Activated T-helper 2 cell treated with anti-CD3 and anti-CD28 coated beads, Interferon-gamma antibody, Interleukin-2, Interleukin-4, amounts not matched to agents 10 μg/mL and 5 μg/mL and 100 μg/mL, durations not matched to agents 14 hours and 24 hours and 36 hours (primary cell): ENCODE results near the gene GRID1. TPM values are rescaled to one million over a fixed set of nuclear protein-coding genes. Genes with fewer than 3 reads are reported as not detected.
"Not testable (repeated sequence)": the region's sequence is repeated elsewhere in the genome, so short reads cannot be mapped to it uniquely, and the experiment has no call there.

Source experiments
- DNase-seq: peaks from one replicate; pipeline ENCODE4 v3.0.0; 2021; ENCODE audit warnings: low spot score
- H3K27ac Mint-ChIP-seq: one replicate; pipeline ENCODE4 v1.8.0; 2021; ENCODE audit warnings: mixed read lengths
- H3K27me3 Mint-ChIP-seq: one replicate; pipeline ENCODE4 v1.8.0; 2021; ENCODE audit warnings: low read depth, mixed read lengths
- H3K36me3 Mint-ChIP-seq: one replicate; pipeline ENCODE4 v1.8.0; 2021; ENCODE audit warnings: low read depth, mixed read lengths
- H3K4me1 Mint-ChIP-seq: one replicate; pipeline ENCODE4 v1.8.0; 2021; ENCODE audit warnings: low read depth, mixed read lengths
- H3K4me3 Mint-ChIP-seq: one replicate; pipeline ENCODE4 v1.8.0; 2021; ENCODE audit warnings: low read depth, mild to moderate bottlenecking, moderate library complexity, mixed read lengths
- H3K9me3 Mint-ChIP-seq: one replicate; pipeline ENCODE4 v1.8.0; 2021; ENCODE audit warnings: mixed read lengths
- intact Hi-C: fragments of 100-400 bp; cut with micrococcal nuclease; formaldehyde crosslinking; loops from one replicate; pipeline ENCODE4 v1.15.1; 2023
- total RNA-seq: library from RNA; stranded (reverse); gene quantifications from 2 replicates; pipeline ENCODE4 v1.2.3, GENCODE V29; 2022

GRID1 gene
- total RNA-seq, 1 donor from 2014 or later = not detected

- no peaks in the 10 kb centered on the region for H3K9me3 Mint-ChIP-seq
- H3K27ac Mint-ChIP-seq = no peak overlapping the region
- no peaks in the 10 kb centered on the region for H3K4me1 Mint-ChIP-seq
- no peaks in the 10 kb centered on the region for H3K36me3 Mint-ChIP-seq
- DNase-seq = no peak
- peaks cover 3% of the 10 kb centered on the region for H3K27me3 Mint-ChIP-seq
- intact Hi-C loops = no loop called here
- no peak overlapping the region for H3K4me3 Mint-ChIP-seq
These were observed 630.6 kb downstream of the GRID1 start for GRCh38 chr10:85735997-85736396.

- no peak overlapping the region for H3K27ac Mint-ChIP-seq
- no peaks in the 10 kb centered on the region for H3K4me1 Mint-ChIP-seq
- H3K36me3 Mint-ChIP-seq = no peaks in the 10 kb centered on the region
- no peak for DNase-seq
- no peaks in the 10 kb centered on the region for H3K9me3 Mint-ChIP-seq
- H3K27me3 Mint-ChIP-seq = peaks cover 3% of the 10 kb centered on the region
- H3K4me3 Mint-ChIP-seq = no peak overlapping the region
- intact Hi-C loops = no loop called here
These were observed 631.8 kb downstream of the GRID1 start for GRCh38 chr10:85734791-85735190.

- H3K4me3 Mint-ChIP-seq = no peak overlapping the region
- no peaks in the 10 kb centered on the region for H3K4me1 Mint-ChIP-seq
- intact Hi-C loops = no loop called here
- peaks cover 2% of the 10 kb centered on the region for H3K27me3 Mint-ChIP-seq
- no peaks in the 10 kb centered on the region for H3K36me3 Mint-ChIP-seq
- no peak overlapping the region for H3K27ac Mint-ChIP-seq
- no peaks in the 10 kb centered on the region for H3K9me3 Mint-ChIP-seq
- DNase-seq = no peak
These were observed 642.4 kb downstream of the GRID1 start for GRCh38 chr10:85724215-85724614.

- DNase-seq = no peak
- Mint-ChIP-seq H3K36me3 (no peaks in the 10 kb centered on the region), H3K9me3 (no peaks in the 10 kb centered on the region), H3K27ac (no peak overlapping the region), H3K4me3 (no peak overlapping the region), H3K27me3 (peaks cover 2% of the 10 kb centered on the region), H3K4me1 (no peaks in the 10 kb centered on the region)
- intact Hi-C loops = no loop called here
These were observed 645.5 kb downstream of the GRID1 start for GRCh38 chr10:85720931-85721590.

- Mint-ChIP-seq H3K36me3 (no peaks in the 10 kb centered on the region), H3K4me1 (no peaks in the 10 kb centered on the region), H3K27me3 (peaks cover 2% of the 10 kb centered on the region), H3K9me3 (no peaks in the 10 kb centered on the region), H3K4me3 (no peak overlapping the region), H3K27ac (no peak overlapping the region)
- intact Hi-C loops = no loop called here
- no peak for DNase-seq
These were observed 647.2 kb downstream of the GRID1 start for GRCh38 chr10:85719408-85719807.

DNA sequence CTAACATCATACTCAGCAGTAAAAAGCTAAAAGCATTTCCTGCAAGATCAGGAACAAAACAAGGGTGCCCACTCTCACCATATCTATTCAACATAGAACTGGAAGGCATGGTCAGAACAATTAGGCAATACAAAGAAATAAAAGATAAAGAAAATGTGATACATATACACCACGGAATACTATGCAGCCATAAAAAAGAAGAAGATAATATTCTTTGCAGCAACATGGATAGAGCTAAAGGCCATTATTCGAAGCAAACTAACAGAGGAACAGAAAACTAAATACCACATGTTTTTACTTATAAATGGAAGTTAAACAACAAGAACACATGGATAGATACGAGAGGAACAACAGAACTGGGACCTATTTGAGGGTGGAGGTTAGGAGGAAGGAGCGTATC is 652.7 kb downstream of the GRID1 start:
- no peaks in the 10 kb centered on the region for H3K9me3 Mint-ChIP-seq
- no peak overlapping the region for H3K27ac Mint-ChIP-seq
- intact Hi-C loops = no loop called here
- no peak for DNase-seq
- no peaks in the 10 kb centered on the region for H3K36me3 Mint-ChIP-seq
- H3K4me1 Mint-ChIP-seq = no peaks in the 10 kb centered on the region
- no peaks in the 10 kb centered on the region for H3K27me3 Mint-ChIP-seq
- H3K4me3 Mint-ChIP-seq = no peak overlapping the region

GRCh38 chr10:85702768-85703167 is 663.8 kb downstream of the GRID1 start:
- intact Hi-C loops = no loop called here
- Mint-ChIP-seq H3K27me3 (peaks cover 3% of the 10 kb centered on the region), H3K27ac (no peak overlapping the region), H3K9me3 (no peaks in the 10 kb centered on the region), H3K4me3 (no peak overlapping the region), H3K4me1 (no peaks in the 10 kb centered on the region), H3K36me3 (no peaks in the 10 kb centered on the region)
- DNase-seq = no peak

DNA sequence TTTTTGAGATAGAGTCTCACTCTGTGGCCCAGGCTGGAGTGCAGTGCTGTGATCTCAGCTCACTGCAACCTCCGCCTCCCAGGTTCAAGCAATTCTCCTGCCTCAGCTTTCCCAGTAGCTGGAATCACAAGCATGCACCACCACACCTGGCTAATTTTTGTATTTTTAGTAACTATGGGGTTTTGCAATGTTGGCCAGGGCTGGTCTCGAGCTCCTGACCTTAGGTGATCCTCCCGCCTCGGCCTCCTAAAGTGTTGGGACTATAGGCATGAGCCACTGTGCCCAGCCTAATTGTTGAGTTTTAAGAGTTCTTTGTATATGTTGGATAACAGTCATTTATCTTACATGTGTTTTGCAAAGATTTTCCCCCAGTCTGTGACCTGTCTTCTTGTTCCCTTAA is 667.5 kb downstream of the GRID1 start:
- intact Hi-C loops, H3K4me3 Mint-ChIP-seq, H3K4me1 Mint-ChIP-seq, H3K27me3 Mint-ChIP-seq, H3K9me3 Mint-ChIP-seq, H3K36me3 Mint-ChIP-seq, DNase-seq, H3K27ac Mint-ChIP-seq: not testable (repeated sequence)

DNA sequence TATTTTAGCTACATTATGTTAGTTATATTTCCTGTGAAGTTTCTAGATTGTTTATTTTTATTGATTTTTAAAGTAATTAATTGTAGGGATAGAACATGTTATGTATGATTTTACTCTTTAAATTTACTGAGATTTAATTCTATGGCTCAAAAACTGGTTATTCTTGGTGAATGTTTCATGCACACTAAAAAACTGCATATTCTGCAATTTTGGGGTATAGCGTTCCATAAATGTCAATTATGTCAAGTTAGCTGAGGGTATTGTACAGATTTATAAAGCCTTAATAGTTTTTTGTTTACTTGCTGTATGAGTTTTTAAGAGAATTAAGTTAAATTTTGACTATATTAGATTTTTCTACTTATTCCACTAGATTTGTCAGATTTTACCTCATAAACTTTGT is 669.7 kb downstream of the GRID1 start:
- Mint-ChIP-seq H3K36me3 (no peaks in the 10 kb centered on the region), H3K9me3 (no peaks in the 10 kb centered on the region), H3K4me1 (no peaks in the 10 kb centered on the region), H3K4me3 (no peak overlapping the region), H3K27me3 (no peaks in the 10 kb centered on the region), H3K27ac (no peak overlapping the region)
- intact Hi-C loops = no loop called here
- DNase-seq = no peak

DNA sequence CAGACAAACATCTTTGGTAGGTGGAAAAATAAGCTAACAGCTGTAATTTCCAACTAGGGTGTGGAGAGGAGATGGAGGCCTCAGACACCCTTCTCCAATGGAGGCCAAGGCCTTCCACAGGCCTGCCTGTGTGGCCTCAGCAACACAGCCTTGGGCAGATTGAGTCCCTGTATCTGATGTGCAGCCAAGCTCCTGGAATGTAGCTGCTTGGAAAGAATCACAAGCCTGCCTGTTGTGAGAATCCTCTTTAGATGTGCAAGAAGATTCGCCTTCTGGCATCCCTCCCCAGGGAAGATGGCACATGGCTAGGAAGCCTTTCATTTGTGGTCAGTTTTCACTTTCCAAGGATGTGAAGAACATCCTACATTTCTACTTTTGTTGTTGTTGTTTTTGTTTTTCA is 684.0 kb downstream of the GRID1 start:
- no peaks in the 10 kb centered on the region for H3K36me3 Mint-ChIP-seq
- H3K27ac Mint-ChIP-seq = no peak overlapping the region
- no peak overlapping the region for H3K4me3 Mint-ChIP-seq
- H3K4me1 Mint-ChIP-seq = no peaks in the 10 kb centered on the region
- H3K27me3 Mint-ChIP-seq = peaks cover under 1% of the 10 kb centered on the region
- intact Hi-C loops = no loop called here
- H3K9me3 Mint-ChIP-seq = no peaks in the 10 kb centered on the region
- DNase-seq = no peak

DNA sequence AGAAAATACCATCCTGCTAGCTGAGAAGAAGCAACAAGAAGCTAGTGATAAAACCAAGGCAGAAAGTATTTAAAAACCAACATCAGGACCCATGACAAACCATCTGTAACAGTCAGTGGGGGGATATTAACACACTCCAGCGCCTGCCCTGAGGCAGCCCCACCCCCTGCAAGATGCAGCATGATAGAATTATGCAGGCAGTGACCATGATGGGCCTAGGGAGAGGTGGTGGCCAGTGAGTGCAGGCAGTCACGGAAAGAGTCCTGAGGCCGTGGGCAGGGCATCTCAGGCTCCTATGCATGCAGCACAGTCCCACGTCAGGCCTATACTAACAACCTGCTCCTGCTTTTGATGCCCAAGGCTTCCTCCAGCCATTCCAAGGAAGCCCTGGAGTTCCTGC is 686.9 kb downstream of the GRID1 start:
- Mint-ChIP-seq H3K27me3 (no peaks in the 10 kb centered on the region), H3K27ac (no peak overlapping the region), H3K4me3 (no peak overlapping the region), H3K9me3 (no peaks in the 10 kb centered on the region), H3K36me3 (no peaks in the 10 kb centered on the region), H3K4me1 (no peaks in the 10 kb centered on the region)
- intact Hi-C loops = no loop called here
- DNase-seq = no peak

GRCh38 chr10:85679061-85679460 is 687.5 kb downstream of the GRID1 start:
- no peak overlapping the region for H3K27ac Mint-ChIP-seq
- no peaks in the 10 kb centered on the region for H3K9me3 Mint-ChIP-seq
- no peaks in the 10 kb centered on the region for H3K4me1 Mint-ChIP-seq
- DNase-seq = no peak
- H3K27me3 Mint-ChIP-seq = no peaks in the 10 kb centered on the region
- no peak overlapping the region for H3K4me3 Mint-ChIP-seq
- no peaks in the 10 kb centered on the region for H3K36me3 Mint-ChIP-seq
- intact Hi-C loops = no loop called here

DNA sequence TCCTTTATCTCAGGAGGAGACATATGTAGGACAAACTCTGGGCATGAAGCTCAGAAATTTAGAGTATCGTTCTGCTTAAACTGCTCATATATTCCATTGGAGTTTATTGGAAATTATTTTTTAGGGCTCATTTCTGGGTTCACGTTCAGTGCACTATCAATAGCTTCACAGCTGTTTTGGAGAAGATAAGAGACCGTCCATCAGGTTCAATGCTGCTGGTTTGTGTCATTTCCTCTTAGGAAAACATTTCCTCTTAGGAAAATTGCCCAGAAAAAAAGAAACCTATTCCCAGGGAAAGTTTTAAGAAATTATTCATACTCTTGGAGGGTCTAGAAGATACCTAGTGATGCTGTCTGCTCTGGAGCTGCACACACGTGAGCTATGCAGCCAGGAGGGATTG is 691.7 kb downstream of the GRID1 start:
- no peak overlapping the region for H3K27ac Mint-ChIP-seq
- no peak overlapping the region for H3K4me3 Mint-ChIP-seq
- intact Hi-C loops = no loop called here
- H3K4me1 Mint-ChIP-seq = peaks cover 15% of the 10 kb centered on the region
- no peak for DNase-seq
- no peaks in the 10 kb centered on the region for H3K36me3 Mint-ChIP-seq
- H3K27me3 Mint-ChIP-seq = no peaks in the 10 kb centered on the region
- peaks cover 9% of the 10 kb centered on the region for H3K9me3 Mint-ChIP-seq

GRCh38 chr10:85673270-85673669 is 693.3 kb downstream of the GRID1 start:
- Mint-ChIP-seq H3K27me3 (no peaks in the 10 kb centered on the region), H3K4me3 (no peak overlapping the region), H3K27ac (no peak overlapping the region), H3K9me3 (peaks cover 9% of the 10 kb centered on the region), H3K36me3 (no peaks in the 10 kb centered on the region), H3K4me1 (peaks cover 15% of the 10 kb centered on the region)
- intact Hi-C loops = no loop called here
- DNase-seq = no peak
